GM23248 (cell line): ENCODE data around the gene RPS15. TPM values are rescaled to one million over a fixed set of nuclear protein-coding genes. Genes with fewer than 3 reads are reported as not detected.

Experiments used
- DNase-seq: peaks from one replicate; pipeline ENCODE4 v3.0.0-alpha.2; 2015
- H2AFZ ChIP-seq: fragments of 200-600 bp; sonication (generic); 2 replicates; pipeline ENCODE4 v1.6.1; 2016; ENCODE audit warnings: antibody characterized with exemption
- H3F3A ChIP-seq: fragments of 200-600 bp; sonication (generic); 2 replicates; pipeline ENCODE4 v1.6.1; 2016; ENCODE audit warnings: mild to moderate bottlenecking, antibody characterized with exemption, mixed run types; ENCODE audit not compliant: insufficient read depth
- H3K27ac ChIP-seq: fragments of 200-600 bp; sonication (generic); 2 replicates; pipeline ENCODE4 v1.5.1; 2016; ENCODE audit warnings: mild to moderate bottlenecking
- H3K27me3 ChIP-seq: fragments of 200-600 bp; sonication (generic); replicated peaks from 2 replicates; pipeline ENCODE4 v1.6.1; 2016; ENCODE audit warnings: mild to moderate bottlenecking; ENCODE audit not compliant: insufficient read depth
- H3K36me3 ChIP-seq: fragments of 200-600 bp; sonication (generic); 2 replicates; pipeline ENCODE4 v1.6.1; 2016; ENCODE audit warnings: low read depth, mild to moderate bottlenecking
- H3K4me1 ChIP-seq: fragments of 200-600 bp; sonication (generic); 2 replicates; pipeline ENCODE4 v1.6.1; 2016; ENCODE audit warnings: mild to moderate bottlenecking; ENCODE audit not compliant: insufficient read depth
- H3K4me2 ChIP-seq: fragments of 200-600 bp; sonication (generic); one replicate; pipeline ENCODE4 v1.6.1; 2016; ENCODE audit warnings: mild to moderate bottlenecking; ENCODE audit not compliant: unreplicated experiment
- H3K4me3 ChIP-seq: fragments of 200-600 bp; sonication (generic); 2 replicates; pipeline ENCODE4 v1.5.1; 2016; ENCODE audit warnings: mild to moderate bottlenecking
- H3K79me2 ChIP-seq: fragments of 200-600 bp; sonication (generic); 2 replicates; pipeline ENCODE4 v1.6.1; 2016; ENCODE audit warnings: mild to moderate bottlenecking; ENCODE audit not compliant: insufficient read depth
- H3K9ac ChIP-seq: fragments of 200-600 bp; sonication (generic); 2 replicates; pipeline ENCODE4 v1.6.1; 2016; ENCODE audit warnings: mild to moderate bottlenecking
- H3K9me2 ChIP-seq: fragments of 200-600 bp; sonication (generic); 2 replicates; pipeline ENCODE4 v1.6.1; 2016; ENCODE audit warnings: mixed run types, mild to moderate bottlenecking, moderate library complexity; ENCODE audit not compliant: insufficient read depth
- H3K9me3 ChIP-seq: fragments of 200-600 bp; sonication (generic); one replicate; pipeline ENCODE4 v1.6.1; 2017; ENCODE audit warnings: low read depth
- H4K20me1 ChIP-seq: fragments of 200-600 bp; sonication (generic); 2 replicates; pipeline ENCODE4 v1.6.0; 2016; ENCODE audit not compliant: insufficient read depth
- EZH2 ChIP-seq: fragments of 200-600 bp; sonication (generic); IDR thresholded peaks from 2 replicates; pipeline ENCODE4 v1.6.1; 2018; ENCODE audit warnings: antibody characterized with exemption, mild to moderate bottlenecking; ENCODE audit not compliant: insufficient read depth, poor library complexity, severe bottlenecking
- EZH2phosphoT487 ChIP-seq: fragments of 200-600 bp; sonication (generic); IDR thresholded peaks from 2 replicates; pipeline ENCODE4 v1.6.1; 2018; ENCODE audit warnings: antibody characterized with exemption, moderate library complexity, mild to moderate bottlenecking, low read depth; ENCODE audit not compliant: insufficient read depth
- WGBS, 2 experiments: methylation state at CpG; one replicate each; pipeline ENCODE4 v1.1.6; 2015 to 2017; ENCODE audit warnings: low lambda C conversion rate in 2 of 2, low coverage in 1 of 2; ENCODE audit errors: missing lambda C conversion rate in 2 of 2; 5-methylcytosine and 5-hydroxymethylcytosine counted together
- in situ Hi-C: fragments of 300-500 bp; cut with MboI; formaldehyde crosslinking; loops from 2 replicates; pipeline ENCODE4 v1.15.0; 2020
- polyA plus RNA-seq: library from polyadenylated mRNA; unstranded; fragments of >200 nt; fragmentation: Nextera tagmentation; extraction: Ambion mirVana; gene quantifications from 2 replicates; pipeline ENCODE4 v1.2.1, GENCODE V29; 2016
- total RNA-seq: library from RNA; depleted of rRNA; stranded (reverse); fragments of >200 nt; shearing (Covaris generic); gene quantifications from 2 replicates; pipeline ENCODE4 v1.2.3, GENCODE V29; 2014

Gene RPS15
- total and polyA plus RNA-seq, 2 experiments from 2014 or later = 921 to 1,289 TPM

DNA sequence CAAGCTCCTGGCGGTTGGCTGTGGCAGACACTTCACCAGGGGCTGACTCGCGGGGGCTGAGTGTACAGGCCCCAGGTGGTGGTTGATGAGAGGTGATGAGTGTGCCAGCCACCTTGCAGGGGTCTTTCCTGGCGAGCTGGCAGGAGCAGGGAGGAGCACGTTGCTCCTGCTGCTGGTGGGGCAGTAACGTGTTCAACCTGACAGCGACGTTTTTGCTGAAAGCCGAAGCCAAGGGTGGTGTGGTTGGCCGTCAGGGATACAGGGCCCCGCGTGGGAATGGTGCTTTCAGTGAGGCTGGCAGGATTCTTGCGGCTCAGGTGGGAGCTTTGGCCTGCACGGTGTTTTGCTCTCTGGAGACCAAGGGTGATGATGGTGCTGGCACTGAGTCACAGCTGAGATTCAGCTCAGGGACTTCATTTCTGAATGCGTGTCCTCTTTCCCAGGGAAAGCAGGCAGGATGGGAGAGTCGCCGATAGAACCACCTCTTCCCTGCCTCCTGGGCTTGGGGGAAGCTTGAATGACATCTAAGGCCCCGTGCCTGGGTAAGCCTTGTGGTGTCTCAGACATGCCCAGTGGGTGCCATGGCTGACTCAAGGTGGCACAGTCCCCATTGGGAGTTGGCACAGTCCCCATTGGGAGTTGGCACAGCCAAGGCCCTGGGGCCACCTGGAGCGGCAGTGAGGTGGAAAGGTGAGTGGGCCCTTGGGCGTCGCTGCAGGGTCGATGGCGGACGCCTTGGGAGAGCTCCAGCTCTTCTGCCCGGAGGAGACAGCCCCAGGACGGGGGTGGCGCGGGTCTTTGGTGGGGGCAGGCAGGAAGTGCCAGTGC is 22.0 kb upstream of the RPS15 start:
- no peak overlapping the region for H2AFZ ChIP-seq
- WGBS, 2 experiments = 60 to 61% methylated on average over 28 of the region's 28 CpGs
- H3F3A ChIP-seq = peaks cover 10% of the 10 kb centered on the region; the same call in 1 of the 2 replicates
- H4K20me1 ChIP-seq = peaks cover 4% of the 10 kb centered on the region; the same call in 1 of the 2 replicates
- H3K4me3 ChIP-seq = peak overlapping the region; percentile 27
- peak overlapping the region; percentile 90 for H3K27ac ChIP-seq
- H3K36me3 ChIP-seq = no peaks in the 10 kb centered on the region
- in situ Hi-C loops = no loop called here
- H3K9me3 ChIP-seq = no peaks in the 10 kb centered on the region
- peak overlapping the region; percentile 41 for H3K4me2 ChIP-seq
- H3K9me2 ChIP-seq = no peaks in the 10 kb centered on the region
- H3K79me2 ChIP-seq = peaks cover 99% of the 10 kb centered on the region
- peaks cover 21% of the 10 kb centered on the region for H3K4me1 ChIP-seq
- TF ChIP-seq EZH2phosphoT487 = no peak
- TF ChIP-seq EZH2 = no peak
- peak overlapping the region; percentile 73 for H3K9ac ChIP-seq
- DNase-seq = peak; percentile 75
- H3K27me3 ChIP-seq = no peaks in the 10 kb centered on the region

DNA sequence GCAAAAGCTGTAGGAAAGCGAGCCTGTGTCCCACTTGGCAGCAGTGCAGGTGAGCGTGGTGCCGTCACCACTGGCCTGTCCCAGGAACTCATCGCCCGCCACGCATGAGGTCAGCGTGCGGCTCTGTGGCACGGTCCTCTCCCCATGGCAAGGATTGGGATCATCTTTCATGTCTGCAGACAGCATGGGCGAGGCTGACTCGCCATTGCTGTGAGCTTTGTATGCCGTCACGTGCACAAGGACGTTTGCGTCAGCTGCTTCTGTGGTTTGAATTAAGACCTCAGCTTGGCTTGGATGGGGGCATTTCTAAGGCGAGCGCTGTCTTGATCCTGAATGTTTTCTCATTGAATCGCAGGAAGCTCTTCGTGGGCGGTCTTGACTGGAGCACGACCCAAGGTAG is 21.1 kb upstream of the RPS15 start:
- Histone ChIP-seq H3K9ac (0 out of 2 replicates have a peak overlapping the region, but pooled peaks have one; percentile 73), H3K9me2 (no peaks in the 10 kb centered on the region), H3K4me3 (no peak overlapping the region), H3K27ac (peak overlapping the region; percentile 90), H3F3A (peaks cover 10% of the 10 kb centered on the region; the same call in 1 of the 2 replicates), H4K20me1 (peaks cover 4% of the 10 kb centered on the region; the same call in 1 of the 2 replicates), H3K9me3 (no peaks in the 10 kb centered on the region), H3K27me3 (no peaks in the 10 kb centered on the region), H3K79me2 (peaks cover 99% of the 10 kb centered on the region), H3K4me2 (no peak overlapping the region), H2AFZ (no peak overlapping the region), H3K36me3 (no peaks in the 10 kb centered on the region; the same call in 1 of the 2 replicates), H3K4me1 (peaks cover 15% of the 10 kb centered on the region)
- WGBS, 2 experiments = 74 to 81% methylated on average over 20 to 21 of the region's 21 CpGs
- no peak for DNase-seq
- in situ Hi-C loops = no loop called here
- no peak for TF ChIP-seq EZH2phosphoT487
- no peak for TF ChIP-seq EZH2

DNA sequence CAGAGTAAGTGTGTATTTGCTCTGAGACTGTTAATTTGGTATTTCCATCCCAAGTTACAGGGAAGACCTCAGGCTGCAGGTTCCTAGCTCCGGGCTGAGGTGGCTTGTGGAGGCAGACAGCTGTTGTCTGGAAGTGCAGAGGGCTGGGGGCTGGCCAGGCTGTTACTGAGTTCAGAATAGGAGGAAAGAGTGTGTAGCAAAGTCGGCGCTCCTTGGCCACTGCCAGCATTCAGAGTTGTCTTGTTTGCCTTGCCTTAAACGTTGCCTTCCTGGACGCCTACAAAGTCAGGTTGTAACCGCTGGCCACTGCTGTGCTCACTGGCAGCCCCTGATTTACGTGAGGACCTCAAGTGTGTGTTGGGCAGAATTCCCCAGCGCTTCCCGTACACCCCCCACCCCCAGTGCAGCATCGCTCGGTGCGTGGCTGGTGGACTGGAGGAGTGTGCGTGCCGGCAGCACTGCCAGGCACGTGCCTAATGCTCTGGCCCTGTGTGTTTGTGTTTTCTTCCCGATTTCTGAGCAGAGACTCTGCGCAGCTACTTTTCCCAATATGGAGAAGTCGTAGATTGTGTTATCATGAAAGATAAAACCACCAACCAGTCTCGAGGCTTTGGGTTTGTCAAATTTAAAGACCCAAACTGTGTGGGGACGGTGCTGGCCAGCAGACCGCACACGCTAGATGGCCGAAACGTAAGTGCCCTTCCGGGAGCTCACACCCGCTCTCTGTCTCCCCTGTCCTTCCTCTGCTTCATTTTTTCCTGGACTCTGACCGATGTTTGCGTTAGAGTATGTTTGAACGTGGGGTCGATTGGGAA is 20.3 kb upstream of the RPS15 start:
- H3K36me3 ChIP-seq = peaks cover 4% of the 10 kb centered on the region; the same call in 1 of the 2 replicates
- H3K27ac ChIP-seq = no peak overlapping the region
- H3K79me2 ChIP-seq = peaks cover 99% of the 10 kb centered on the region
- H3K4me1 ChIP-seq = peaks cover 14% of the 10 kb centered on the region
- TF ChIP-seq EZH2 (no peak), EZH2phosphoT487 (no peak)
- H3K9me3 ChIP-seq = no peaks in the 10 kb centered on the region
- H4K20me1 ChIP-seq = peaks cover 4% of the 10 kb centered on the region; the same call in 1 of the 2 replicates
- in situ Hi-C loops = no loop called here
- no peak overlapping the region for H3K9ac ChIP-seq
- no peak overlapping the region for H2AFZ ChIP-seq
- no peak overlapping the region for H3K4me3 ChIP-seq
- no peak for DNase-seq
- WGBS, 2 experiments = 93 to 94% methylated on average over 30 of the region's 30 CpGs
- peaks cover 10% of the 10 kb centered on the region; the same call in 1 of the 2 replicates for H3F3A ChIP-seq
- no peaks in the 10 kb centered on the region for H3K9me2 ChIP-seq
- H3K4me2 ChIP-seq = no peak overlapping the region
- H3K27me3 ChIP-seq = no peaks in the 10 kb centered on the region

DNA sequence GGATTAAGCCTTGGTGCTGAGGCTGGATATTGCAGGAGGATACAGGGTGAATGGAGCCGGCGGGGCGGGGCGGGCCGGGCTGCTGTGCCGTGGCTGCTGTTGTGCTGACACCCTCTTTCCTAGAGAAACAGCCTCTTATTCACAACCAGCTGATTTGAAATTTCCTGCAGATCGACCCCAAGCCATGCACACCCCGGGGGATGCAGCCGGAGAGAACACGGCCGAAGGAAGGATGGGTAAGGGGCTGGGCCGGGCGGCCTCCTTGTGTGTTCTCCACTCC is 19.8 kb upstream of the RPS15 start:
- Histone ChIP-seq H3K9me3 (no peaks in the 10 kb centered on the region), H3K4me3 (no peak overlapping the region), H4K20me1 (peaks cover 4% of the 10 kb centered on the region; the same call in 1 of the 2 replicates), H3K9me2 (no peaks in the 10 kb centered on the region), H3F3A (peaks cover 10% of the 10 kb centered on the region; the same call in 1 of the 2 replicates), H3K27ac (no peak overlapping the region), H3K79me2 (peaks cover 99% of the 10 kb centered on the region), H3K9ac (no peak overlapping the region), H2AFZ (no peak overlapping the region), H3K4me2 (no peak overlapping the region), H3K36me3 (peaks cover 6% of the 10 kb centered on the region; the same call in 1 of the 2 replicates), H3K27me3 (no peaks in the 10 kb centered on the region), H3K4me1 (peaks cover 14% of the 10 kb centered on the region)
- WGBS, 2 experiments = 93% methylated on average over 13 of the region's 13 CpGs
- no peak for TF ChIP-seq EZH2
- no peak for TF ChIP-seq EZH2phosphoT487
- in situ Hi-C loops = no loop called here
- DNase-seq = no peak
